ES-I3 (cell line): ENCODE data around the gene WWOX.
"Not testable (repeated sequence)": the region's sequence is repeated elsewhere in the genome, so short reads cannot be mapped to it uniquely, and the experiment has no call there.

ENCODE experiments used
- H3K36me3 ChIP-seq: 2 replicates; pipeline ENCODE4 v1.6.1; 2013; ENCODE audit warnings: mild to moderate bottlenecking, low read length, control low read depth, moderate library complexity; ENCODE audit not compliant: insufficient read depth
- H3K4me1 ChIP-seq: 2 replicates; pipeline ENCODE4 v1.6.1; 2013; ENCODE audit warnings: mild to moderate bottlenecking, control low read depth, low read length; ENCODE audit not compliant: insufficient read depth
- H3K9ac ChIP-seq: 2 replicates; pipeline ENCODE4 v1.6.1; 2013; ENCODE audit warnings: low read depth, mild to moderate bottlenecking, low read length, moderate library complexity
- H3K9me3 ChIP-seq: 2 replicates; pipeline ENCODE4 v1.6.1; 2013; ENCODE audit warnings: mild to moderate bottlenecking, low read length, moderate library complexity; ENCODE audit not compliant: control insufficient read depth, insufficient read depth

WWOX gene

DNA sequence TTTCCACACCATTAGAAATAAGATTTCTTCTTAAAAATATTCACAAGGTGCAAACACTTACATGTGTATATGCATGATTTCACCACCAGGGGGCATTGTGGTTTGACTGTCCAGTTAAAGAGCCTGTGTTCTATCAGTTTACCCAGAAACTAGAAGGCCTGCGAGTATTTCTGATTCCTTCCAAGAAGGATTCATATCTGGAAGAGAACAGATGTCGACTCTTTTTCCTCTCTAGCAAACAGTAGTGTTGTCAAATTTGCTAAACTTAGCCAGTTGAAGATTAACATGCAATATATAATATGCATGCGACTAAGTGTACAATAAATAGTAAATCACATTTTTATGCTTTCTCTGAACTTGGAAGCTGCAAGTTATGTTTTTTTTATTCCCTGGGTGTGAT, 404.1 kb downstream of the WWOX start:
- Histone ChIP-seq H3K4me1 (no peaks in the 10 kb centered on the region), H3K9me3 (no peaks in the 10 kb centered on the region), H3K36me3 (no peaks in the 10 kb centered on the region), H3K9ac (no peak overlapping the region)

DNA sequence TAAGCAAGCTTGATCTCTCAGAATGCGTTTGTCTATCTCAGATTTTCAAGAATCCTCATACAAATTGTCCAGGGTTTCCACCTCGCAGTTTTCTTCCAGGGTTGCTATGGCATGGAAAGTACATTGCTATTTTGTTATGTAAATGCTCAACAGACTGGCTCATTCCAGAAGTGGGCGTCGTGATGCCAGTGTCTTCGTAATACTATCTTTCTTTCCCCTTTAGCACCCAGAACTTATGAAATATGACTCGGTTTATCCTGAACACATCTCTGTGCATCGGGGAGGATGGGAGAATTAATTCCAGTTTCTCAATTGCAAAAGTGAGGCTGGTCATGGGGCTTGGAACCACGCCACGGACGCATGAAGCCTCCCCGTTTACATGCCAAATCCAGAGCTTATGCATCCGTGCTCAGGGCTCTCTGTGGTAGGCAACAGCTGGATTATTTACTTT, 405.0 kb downstream of the WWOX start:
- Histone ChIP-seq H3K9ac (no peak overlapping the region), H3K36me3 (no peaks in the 10 kb centered on the region), H3K9me3 (no peaks in the 10 kb centered on the region), H3K4me1 (no peaks in the 10 kb centered on the region)

DNA sequence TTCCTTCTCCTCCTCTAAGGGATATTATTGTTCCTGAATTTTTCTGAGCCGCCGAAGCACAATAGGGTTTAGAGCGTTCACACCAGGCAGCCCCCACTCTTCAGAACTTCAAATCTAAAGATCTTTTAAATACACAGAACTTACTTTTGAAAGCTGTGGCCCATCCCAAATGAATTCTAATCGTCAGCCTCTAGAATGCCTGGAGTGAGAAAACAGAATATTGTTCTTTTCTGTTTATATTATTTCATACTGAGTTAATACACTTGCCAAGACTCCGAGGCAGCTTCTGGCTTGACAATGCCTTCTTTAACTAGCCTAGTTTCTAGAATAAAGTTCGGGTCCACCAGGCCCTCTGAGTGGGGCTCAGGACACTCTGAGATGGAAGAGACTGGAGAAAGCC, 405.6 kb downstream of the WWOX start:
- Histone ChIP-seq H3K9ac (no peak overlapping the region), H3K4me1 (no peaks in the 10 kb centered on the region), H3K36me3 (no peaks in the 10 kb centered on the region), H3K9me3 (no peaks in the 10 kb centered on the region)

DNA sequence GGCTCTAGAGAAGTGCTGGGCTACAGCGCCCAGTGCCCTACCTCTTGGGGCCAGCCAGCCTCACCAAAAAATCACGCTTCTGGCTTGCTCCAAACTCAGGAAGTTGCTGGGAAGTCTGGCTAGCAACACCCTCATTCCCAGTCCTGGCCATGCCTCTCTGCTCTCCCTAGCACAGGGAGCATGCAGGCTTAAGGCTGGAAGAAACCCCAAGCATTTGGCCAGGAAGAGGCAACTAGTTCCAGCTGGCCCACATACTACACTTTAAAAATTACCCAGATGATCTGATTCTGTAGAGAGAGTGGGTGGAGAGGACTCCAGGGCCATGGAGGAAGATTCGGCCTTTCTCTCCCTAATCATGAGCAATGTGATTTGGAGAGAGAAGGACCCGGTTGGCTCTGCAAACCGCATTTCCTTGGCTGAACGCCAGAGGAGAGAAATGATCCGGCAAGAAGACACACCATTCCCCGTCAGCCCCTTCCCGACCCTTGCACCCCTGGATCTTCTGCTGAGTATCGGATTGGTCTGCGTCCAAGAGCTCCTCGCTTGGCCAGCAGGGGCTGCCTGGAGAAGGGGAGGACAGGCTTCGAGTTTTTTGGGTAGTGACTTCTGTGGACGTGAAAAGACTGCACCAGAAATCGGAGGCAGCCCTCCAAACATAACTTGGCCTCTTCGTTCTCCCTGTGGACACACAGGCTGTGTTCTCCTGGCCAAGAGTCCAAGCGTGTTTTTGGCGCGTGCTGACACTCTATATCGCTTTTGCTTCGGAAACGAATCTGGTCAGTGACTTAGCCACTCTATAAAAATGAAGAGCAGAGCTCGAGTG, 406.3 kb downstream of the WWOX start:
- no peaks in the 10 kb centered on the region for H3K4me1 ChIP-seq
- H3K9ac ChIP-seq, result no peak overlapping the region
- no peaks in the 10 kb centered on the region for H3K36me3 ChIP-seq

DNA sequence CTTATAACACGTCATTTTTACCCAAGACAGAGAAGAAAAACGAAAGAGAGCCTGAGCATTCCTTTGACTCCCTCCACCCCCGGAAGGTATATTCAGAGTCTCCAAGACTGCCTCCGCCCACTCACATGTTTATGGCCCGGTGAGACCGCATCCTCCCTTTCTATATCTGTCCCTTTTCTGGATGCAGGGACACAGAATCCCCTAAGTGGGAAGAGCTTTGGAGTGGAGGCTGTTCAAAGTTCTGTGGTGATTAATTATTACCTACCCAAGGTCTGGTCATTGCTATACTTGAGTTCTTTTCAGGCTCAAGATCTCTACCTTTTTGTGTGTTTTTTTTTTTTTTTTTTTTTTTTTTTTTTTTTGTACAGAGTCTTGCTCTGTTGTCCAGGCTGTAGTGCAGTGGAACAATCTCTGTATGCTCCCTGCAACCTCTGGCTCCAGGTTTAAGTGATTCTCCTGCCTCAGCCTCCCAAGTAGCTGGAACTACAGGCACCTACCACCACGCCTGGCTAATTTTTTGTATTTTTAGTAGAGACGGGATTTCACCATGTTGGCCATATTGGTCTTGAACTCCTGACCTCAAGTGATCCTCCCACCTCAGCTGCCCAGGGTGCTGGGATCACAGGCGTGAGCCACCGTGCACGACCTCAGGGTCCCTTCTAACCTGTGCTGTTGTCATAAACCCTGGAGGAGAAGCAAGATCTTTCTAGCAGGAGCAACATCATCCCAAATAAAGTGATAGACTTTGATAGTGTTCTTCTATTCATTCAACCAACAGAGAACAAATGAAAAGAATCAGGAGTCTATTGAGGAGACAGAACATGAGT, 407.1 kb downstream of the WWOX start:
- Histone ChIP-seq H3K36me3 (no peaks in the 10 kb centered on the region), H3K9me3 (no peaks in the 10 kb centered on the region), H3K4me1 (no peaks in the 10 kb centered on the region), H3K9ac (no peak overlapping the region)

More for the DNA sequence above, 406.3 kb downstream of the WWOX start:
- no peaks in the 10 kb centered on the region for H3K9me3 ChIP-seq

DNA sequence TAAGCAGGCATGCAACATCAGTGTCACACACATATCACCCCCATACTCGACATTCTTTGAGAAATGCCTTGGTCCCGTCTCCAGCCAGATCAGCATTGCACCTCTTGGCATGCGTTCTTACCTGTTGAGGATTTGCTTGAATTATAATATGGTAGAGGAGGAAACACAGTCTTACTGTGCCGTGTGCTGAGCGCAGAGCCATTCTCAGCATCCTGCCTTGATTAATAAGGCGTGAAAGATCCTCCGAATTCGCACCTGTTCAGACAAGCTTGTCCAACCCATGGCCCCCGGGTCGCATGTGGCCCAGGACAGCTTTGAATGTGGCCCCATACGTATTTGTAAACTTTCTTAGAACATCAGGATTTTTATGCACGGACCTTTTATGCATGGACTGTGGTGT, 408.1 kb downstream of the WWOX start:
- Histone ChIP-seq H3K36me3 (no peaks in the 10 kb centered on the region), H3K4me1 (no peaks in the 10 kb centered on the region), H3K9me3 (no peaks in the 10 kb centered on the region), H3K9ac (no peak overlapping the region)

DNA sequence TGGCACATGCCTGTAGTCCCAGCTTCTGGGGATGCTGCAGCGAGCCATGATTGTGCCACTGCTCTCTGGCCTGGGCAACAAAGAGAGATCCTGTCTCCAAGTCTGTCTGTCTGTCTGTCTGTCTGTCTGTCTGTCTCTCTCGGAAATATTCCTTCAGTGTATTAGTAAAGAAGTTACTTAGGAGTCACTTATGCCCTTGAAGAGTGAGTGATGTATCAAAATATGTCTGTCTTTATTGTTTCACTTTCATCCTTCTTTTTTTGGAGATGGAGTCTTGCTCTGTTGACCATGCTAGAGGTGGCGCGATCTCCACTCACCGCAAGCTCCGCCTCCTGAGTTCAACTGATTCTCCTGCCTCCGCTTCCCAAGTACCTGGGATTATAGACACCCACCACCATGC, 410.5 kb downstream of the WWOX start:
- Histone ChIP-seq H3K9me3 (no peaks in the 10 kb centered on the region), H3K36me3 (no peaks in the 10 kb centered on the region), H3K9ac (no peak overlapping the region), H3K4me1 (no peaks in the 10 kb centered on the region)

DNA sequence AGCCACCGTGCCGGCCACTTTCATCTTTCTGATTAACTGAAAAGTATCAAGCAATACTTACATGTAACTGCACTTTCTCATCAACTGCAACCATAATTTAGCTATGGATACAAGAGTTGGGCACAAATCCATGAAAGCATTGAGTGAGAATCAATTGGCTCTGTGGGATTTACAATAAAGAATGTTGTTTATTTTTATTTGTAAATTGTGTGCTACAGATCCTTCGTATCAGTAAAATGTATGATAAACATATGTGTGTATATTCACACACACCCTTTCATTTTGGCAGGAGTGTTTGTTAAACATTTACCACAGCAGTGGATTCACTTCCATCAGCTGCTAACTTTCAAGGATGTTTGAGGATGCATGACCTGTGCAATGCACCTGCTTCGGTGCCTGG, 411.0 kb downstream of the WWOX start:
- no peaks in the 10 kb centered on the region for H3K9me3 ChIP-seq
- H3K4me1 ChIP-seq, result no peaks in the 10 kb centered on the region
- no peaks in the 10 kb centered on the region for H3K36me3 ChIP-seq
- no peak overlapping the region for H3K9ac ChIP-seq

DNA sequence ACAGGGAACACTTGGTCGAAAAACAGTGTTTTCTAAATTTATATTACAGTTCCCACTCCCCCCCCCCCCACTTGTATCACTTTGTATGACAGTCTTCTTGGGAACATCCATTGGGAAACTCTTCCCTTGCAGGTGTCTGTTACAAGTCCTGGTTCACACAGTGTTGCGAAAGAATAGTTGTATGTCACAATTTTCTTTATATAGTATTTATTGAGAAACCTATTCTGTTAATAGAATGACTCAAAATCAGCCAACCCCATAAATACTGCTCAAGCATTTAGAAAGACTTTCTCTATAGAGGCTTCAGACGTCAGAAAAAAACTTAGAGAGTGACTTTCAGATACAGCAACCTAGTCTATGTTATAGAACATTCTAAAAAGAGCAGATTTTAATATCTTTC, 414.4 kb downstream of the WWOX start:
- no peaks in the 10 kb centered on the region for H3K4me1 ChIP-seq
- H3K9me3 ChIP-seq, result no peaks in the 10 kb centered on the region
- no peak overlapping the region for H3K9ac ChIP-seq
- no peaks in the 10 kb centered on the region for H3K36me3 ChIP-seq

DNA sequence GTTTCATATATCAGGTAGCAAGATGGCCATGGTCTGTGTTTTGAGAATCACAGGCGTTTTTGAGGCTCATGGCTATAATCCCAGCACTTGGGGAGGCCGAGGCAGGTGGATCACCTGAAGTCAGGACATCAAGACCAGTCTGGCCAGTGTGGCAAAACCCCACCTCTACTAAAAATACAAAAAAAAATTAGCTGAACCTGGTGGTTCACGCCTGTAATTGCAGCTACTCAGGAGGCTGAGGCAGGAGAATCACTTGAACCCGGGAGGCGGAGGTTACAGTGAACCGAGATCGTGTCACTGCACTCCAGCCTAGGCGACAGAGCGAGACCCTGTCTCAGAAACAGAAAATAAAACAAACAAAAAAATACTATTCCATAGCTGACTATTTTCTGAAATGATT, 415.4 kb downstream of the WWOX start:
- not testable (repeated sequence) for H3K9me3 ChIP-seq, H3K4me1 ChIP-seq, H3K9ac ChIP-seq, H3K36me3 ChIP-seq

DNA sequence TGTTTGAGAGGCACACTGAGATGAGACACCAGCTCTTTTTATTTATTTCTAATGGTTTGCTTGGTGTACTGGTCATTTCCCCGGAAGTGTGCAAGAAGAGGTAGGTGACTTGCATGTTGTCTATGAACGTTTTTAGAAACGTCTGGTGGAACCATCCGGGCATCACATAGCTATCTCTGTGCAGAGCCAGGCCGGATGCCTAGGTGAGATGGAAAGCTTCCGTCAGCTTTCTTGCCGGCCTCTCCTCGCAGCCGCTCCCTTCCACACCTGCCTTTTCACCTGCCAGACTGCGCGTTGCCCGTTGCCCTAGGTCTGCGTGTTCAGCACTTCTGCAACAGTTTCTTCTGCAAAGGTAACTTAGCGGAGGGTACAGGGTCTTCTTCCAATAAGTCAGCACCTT, 416.0 kb downstream of the WWOX start:
- Histone ChIP-seq H3K9ac (no peak overlapping the region), H3K4me1 (no peaks in the 10 kb centered on the region), H3K9me3 (no peaks in the 10 kb centered on the region), H3K36me3 (no peaks in the 10 kb centered on the region)

DNA sequence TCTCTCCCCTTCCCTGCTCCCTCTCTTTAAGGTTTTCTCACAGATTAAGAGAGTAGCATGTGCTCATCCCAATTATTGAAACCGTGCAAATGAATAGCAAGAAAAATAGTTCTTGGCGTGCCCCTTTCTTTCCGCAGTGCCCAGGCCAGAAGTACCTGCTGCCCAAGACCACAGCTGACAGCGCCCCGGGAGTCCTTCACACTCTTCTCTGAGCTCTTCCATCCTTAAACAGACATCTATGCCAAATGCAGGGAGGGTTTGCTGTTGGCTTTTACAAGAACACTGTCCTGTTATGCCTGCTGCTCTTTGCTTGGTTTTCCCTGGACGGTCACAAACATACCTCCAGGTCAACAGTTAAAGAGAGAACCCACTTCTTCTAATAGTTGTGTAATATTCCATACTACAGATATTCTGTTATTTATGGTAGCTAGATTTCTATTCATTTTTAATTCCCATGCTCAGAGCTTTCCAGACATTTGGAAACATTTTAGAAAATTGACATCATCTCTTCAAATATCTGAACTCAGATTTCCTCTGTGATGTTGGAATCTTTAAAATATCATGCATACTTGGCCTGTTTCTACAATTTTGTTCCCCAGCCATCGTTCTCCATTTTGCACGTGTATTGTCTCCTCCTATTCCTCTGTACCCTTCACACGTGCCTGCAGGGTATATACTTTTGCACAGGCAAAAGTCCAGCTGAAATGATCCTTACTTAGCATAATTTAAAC, 416.7 kb downstream of the WWOX start:
- Histone ChIP-seq H3K4me1 (no peaks in the 10 kb centered on the region), H3K36me3 (no peaks in the 10 kb centered on the region), H3K9ac (no peak overlapping the region), H3K9me3 (no peaks in the 10 kb centered on the region)

DNA sequence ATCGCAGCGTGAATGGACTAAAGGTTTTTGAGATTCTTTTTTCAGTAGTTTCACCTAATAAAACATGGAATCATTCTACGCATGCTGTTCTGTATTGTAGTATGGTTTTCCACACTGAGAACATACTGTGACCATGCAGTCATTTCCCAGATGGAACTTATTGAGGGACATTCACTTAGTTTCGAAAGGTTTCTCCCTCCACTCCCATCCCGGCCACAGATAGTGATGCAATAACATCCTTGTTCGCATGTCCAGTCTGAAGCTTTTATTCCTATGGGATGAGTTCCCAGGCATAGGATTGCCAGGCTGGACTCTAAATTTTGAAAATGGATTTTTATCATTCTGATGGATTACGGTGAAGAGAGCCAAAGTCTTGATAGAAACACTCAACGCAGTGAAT, 420.4 kb downstream of the WWOX start:
- Histone ChIP-seq H3K9ac (no peak overlapping the region), H3K36me3 (no peaks in the 10 kb centered on the region), H3K4me1 (no peaks in the 10 kb centered on the region), H3K9me3 (no peaks in the 10 kb centered on the region)

DNA sequence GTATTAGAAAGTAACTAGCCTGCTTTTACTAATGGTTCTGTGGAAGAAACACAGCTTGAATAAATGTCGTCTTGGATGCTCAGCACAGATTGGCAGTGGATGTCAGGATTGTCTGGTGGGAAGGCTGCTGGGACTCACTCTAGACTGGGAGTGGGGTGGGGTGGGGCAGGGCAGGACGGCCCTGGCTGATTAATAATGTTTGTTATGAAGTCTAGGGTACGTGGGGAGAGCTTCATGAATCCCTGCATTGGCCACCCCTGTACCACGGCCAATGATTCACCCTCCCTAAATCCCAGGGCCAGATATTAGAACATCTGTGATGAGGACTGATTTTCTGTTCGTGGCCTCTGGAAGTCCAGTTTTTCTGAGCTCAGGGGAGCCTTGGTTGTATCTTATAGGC, 421.0 kb downstream of the WWOX start:
- no peaks in the 10 kb centered on the region for H3K4me1 ChIP-seq
- H3K36me3 ChIP-seq, result no peaks in the 10 kb centered on the region
- H3K9me3 ChIP-seq, result no peaks in the 10 kb centered on the region
- H3K9ac ChIP-seq, result no peak overlapping the region
